EH (cell line): ENCODE measurements around the gene FRMD5.
A peak's percentile ranks its signal among the peaks of the same experiment; 100 is the strongest.
"Not testable (repeated sequence)": the region's sequence is repeated elsewhere in the genome, so short reads cannot be mapped to it uniquely, and the experiment has no call there.

Experiments
- DNase-seq: peaks from one replicate; pipeline ENCODE4 v3.0.0-alpha.2; 2015; ENCODE audit warnings: low read depth

Gene FRMD5

GRCh38 chr15:44033894-44034293 lies 161.2 kb downstream of the FRMD5 start:
- peak; percentile 62 for DNase-seq

GRCh38 chr15:44032820-44033219 lies 162.3 kb downstream of the FRMD5 start:
- DNase-seq: not testable (repeated sequence)

- DNase-seq: peak; percentile 71
Observed at GRCh38 chr15:44029940-44030568, 165.0 kb downstream of the FRMD5 start.

GRCh38 chr15:44029003-44029402 lies 166.1 kb downstream of the FRMD5 start:
- peak; percentile 24 for DNase-seq

GRCh38 chr15:44028349-44028748 lies 166.7 kb downstream of the FRMD5 start:
- DNase-seq: peak; percentile 29

GRCh38 chr15:44024155-44024554 lies 170.9 kb downstream of the FRMD5 start:
- DNase-seq: no peak

GRCh38 chr15:44023176-44023575 lies 171.9 kb downstream of the FRMD5 start:
- DNase-seq: no peak

- DNase-seq: no peak
Observed at GRCh38 chr15:44018151-44018550, 176.9 kb downstream of the FRMD5 start.

- DNase-seq: no peak
Observed at GRCh38 chr15:44015545-44016305, 179.3 kb downstream of the FRMD5 start.

- DNase-seq: no peak
Observed at GRCh38 chr15:44011238-44011854, 183.7 kb downstream of the FRMD5 start.

GRCh38 chr15:44010089-44010488 lies 185.0 kb downstream of the FRMD5 start:
- DNase-seq: peak; percentile 40

- peak; percentile 47 for DNase-seq
Observed at GRCh38 chr15:44009038-44009437, 186.0 kb downstream of the FRMD5 start.

- peak; percentile 67 for DNase-seq
Observed at GRCh38 chr15:44000248-44000647, 194.8 kb downstream of the FRMD5 start.

- peak; percentile 7 for DNase-seq
Observed at GRCh38 chr15:43998607-43999006, 196.5 kb downstream of the FRMD5 start.

- no peak for DNase-seq
Observed at GRCh38 chr15:43991206-43991605, 203.9 kb downstream of the FRMD5 start.

- no peak for DNase-seq
Observed at GRCh38 chr15:43989938-43990337, 205.1 kb downstream of the FRMD5 start.

- no peak for DNase-seq
Observed at GRCh38 chr15:43988900-43989299, 206.2 kb downstream of the FRMD5 start.

GRCh38 chr15:43987924-43988323 lies 207.1 kb downstream of the FRMD5 start:
- no peak for DNase-seq

GRCh38 chr15:43985976-43986680 lies 208.9 kb downstream of the FRMD5 start:
- DNase-seq: no peak

- no peak for DNase-seq
Observed at GRCh38 chr15:43981576-43981975, 213.5 kb downstream of the FRMD5 start.

GRCh38 chr15:43977072-43977884 lies 217.8 kb downstream of the FRMD5 start:
- no peak for DNase-seq

GRCh38 chr15:43975770-43976169 lies 219.3 kb downstream of the FRMD5 start:
- DNase-seq: no peak
